ENCODE measurements around the gene SMIM22. TPM values are rescaled to one million over a fixed set of nuclear protein-coding genes. Genes with fewer than 3 reads are reported as not detected.

SMIM22 gene
- total and polyA plus RNA-seq, 2 of the 8 experiments (the other 6 are each of a cell fraction or from before 2014, with no cell fraction given), result not detected

DNA sequence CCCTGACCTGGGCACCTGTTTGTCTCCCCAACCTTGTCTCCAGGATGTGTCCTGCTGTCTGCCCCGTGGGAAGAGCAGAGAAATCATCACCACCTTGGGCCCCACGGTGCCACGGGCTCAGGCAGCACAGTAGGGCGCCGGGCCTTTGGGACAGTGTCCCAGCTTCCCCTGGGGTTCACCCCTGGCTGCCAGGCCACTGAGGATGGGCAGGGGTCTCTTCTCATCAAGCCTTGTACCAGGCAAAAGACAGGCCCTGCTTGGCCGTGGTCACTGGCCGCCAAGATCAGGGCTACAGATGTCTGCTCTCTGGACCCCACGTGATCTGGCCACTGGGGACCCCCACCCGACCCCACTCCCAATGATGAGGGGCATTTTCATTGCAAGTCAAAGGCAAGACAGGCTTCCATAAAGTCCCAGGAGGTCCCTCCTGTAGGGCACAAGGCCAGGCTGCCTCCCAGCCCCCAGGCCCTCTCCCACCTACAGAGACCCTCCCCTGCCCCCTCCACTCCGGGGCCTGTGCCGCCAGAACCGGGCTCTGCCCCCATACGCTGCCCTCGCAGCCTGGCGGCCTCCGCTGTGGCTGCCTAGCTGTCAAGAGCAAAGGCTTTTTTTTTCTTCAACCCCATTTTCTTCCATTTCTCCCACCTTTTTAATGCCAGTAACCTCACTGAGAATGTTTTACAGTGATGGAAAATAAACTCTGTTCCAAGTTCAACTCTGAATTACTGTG is 46.3 kb upstream of the SMIM22 start:
- peaks cover 3 to 16% (median 14%) of the 10 kb centered on the region in 4 experiments; a peak in 6 of 8 replicates for H3K36me3 ChIP-seq (ENCODE audit: control insufficient read depth in 2 of 4, insufficient read depth in 4 of 4, low read length in 3 of 4)
- H3K4ac ChIP-seq (replicated peaks; ENCODE audit: insufficient read length, low read depth, low read length), result no peak overlapping the region
- POLR2A ChIA-PET (ENCODE audit: partially characterized antibody), result interaction anchor here (2.9 to 3.2 kb wide), 2 partner anchors 11 to 13 kb away, joined by 16 to 30 read pairs; partner anchors contain the start of genes ANKS3 and DNAAF8
- DNase-seq (ENCODE audit: low read depth in 1 of 2, low spot score in 2 of 2) (no peak), FAIRE-seq (no peak)
- no peak overlapping the region for H2BK5ac ChIP-seq (ENCODE audit: low read depth, low read length)
- H2BK120ac ChIP-seq (replicated peaks; ENCODE audit: low read depth, low read length), result no peak overlapping the region
- H3K4me2 ChIP-seq (ENCODE audit: insufficient read depth in 1 of 2, low read depth in 2 of 2, low read length in 2 of 2), result no peak overlapping the region
- peaks cover 0 to 6% (median 2%) of the 10 kb centered on the region in 4 experiments; a peak in 4 of 7 replicates for H3K4me1 ChIP-seq (replicated peaks in 1 of 4; ENCODE audit: control insufficient read depth in 3 of 4, insufficient read depth in 4 of 4, low read length in 3 of 4)
- H4K5ac ChIP-seq (ENCODE audit: insufficient read length, low read depth, low read length), result no peak overlapping the region
- no peak overlapping the region for H3K4me3 ChIP-seq (ENCODE audit: extremely low read depth in 1 of 4, insufficient read depth in 2 of 4, low read depth in 3 of 4, low read length in 4 of 4)
- 93% methylated on average over 14 of the region's 16 CpGs; no CpG with 5 or more reads in 1 of the 2 experiments for WGBS, 2 experiments (ENCODE audit: extremely low coverage in 1 of 2, insufficient coverage in 1 of 2, insufficient read length in 1 of 2, insufficient replicate concordance in 2 of 2, low coverage in 1 of 2, low lambda C conversion rate in 2 of 2, missing lambda C conversion rate in 1 of 2)
- H3K27me3 ChIP-seq (replicated peaks in 1 of 4; ENCODE audit: control insufficient read depth in 3 of 4, extremely low read depth in 1 of 4, insufficient read depth in 3 of 4, low read length in 3 of 4), result no peaks in the 10 kb centered on the region
- H2AK5ac ChIP-seq (ENCODE audit: low read depth, low read length), result no peak overlapping the region
- no peak overlapping the region for H3K14ac ChIP-seq (ENCODE audit: insufficient read length)
- H2BK12ac ChIP-seq (ENCODE audit: low read depth, low read length), result no peak overlapping the region
- CTCF ChIA-PET (ENCODE audit: partially characterized antibody), result no interaction called here
- H4K8ac ChIP-seq (ENCODE audit: extremely low read depth, insufficient read depth, low read length), result no peak overlapping the region
- no peak overlapping the region for H3K27ac ChIP-seq (ENCODE audit: low read depth, low read length)
- H3K18ac ChIP-seq (ENCODE audit: extremely low read depth, low read length), result no peak overlapping the region
- no peak overlapping the region for H2BK15ac ChIP-seq (ENCODE audit: low read length)
- H3K23ac ChIP-seq (ENCODE audit: insufficient read length), result no peak overlapping the region
- H3K56ac ChIP-seq (replicated peaks; ENCODE audit: insufficient read length, low read depth, low read length), result no peak overlapping the region
- no peaks in the 10 kb centered on the region for H3K79me1 ChIP-seq (ENCODE audit: low read depth, low read length)
- no peak overlapping the region for H2BK20ac ChIP-seq (ENCODE audit: low read length)
- H2AFZ ChIP-seq (ENCODE audit: low read length), result no peak overlapping the region
- H3K9me3 ChIP-seq (ENCODE audit: insufficient read depth in 2 of 2, low read depth in 1 of 2, low read length in 1 of 2), result no peaks in the 10 kb centered on the region
- no peak overlapping the region for H4K91ac ChIP-seq (replicated peaks; ENCODE audit: insufficient read length, low read length)
- H3K79me2 ChIP-seq (ENCODE audit: control insufficient read depth in 1 of 2, insufficient read depth in 2 of 2, low read length in 2 of 2), result no peaks in the 10 kb centered on the region
- no peaks in the 10 kb centered on the region for H3K23me2 ChIP-seq (ENCODE audit: low read depth, low read length)
- H3K9ac ChIP-seq (replicated peaks in 1 of 4; ENCODE audit: extremely low read depth in 1 of 4, low read depth in 3 of 4, low read length in 3 of 4), result no peak overlapping the region
- peaks cover 0 to under 1% of the 10 kb centered on the region in 2 experiments for H4K20me1 ChIP-seq (replicated peaks in 1 of 2; ENCODE audit: control insufficient read depth in 1 of 2, insufficient read depth in 2 of 2, low read length in 2 of 2)
- TF ChIP-seq SIRT6 (IDR thresholded peaks at IDR 0.05; ENCODE audit: low read length) (no peak), SP2 (IDR thresholded peaks at IDR 0.05; ENCODE audit: low read length) (no peak), BRCA1 (IDR thresholded peaks at IDR 0.05; ENCODE audit: low read depth, low read length) (no peak), KDM4A (IDR thresholded peaks at IDR 0.05; ENCODE audit: low read depth, low read length, severe bottlenecking) (no peak)
- TF ChIP-seq, protein P1, sequence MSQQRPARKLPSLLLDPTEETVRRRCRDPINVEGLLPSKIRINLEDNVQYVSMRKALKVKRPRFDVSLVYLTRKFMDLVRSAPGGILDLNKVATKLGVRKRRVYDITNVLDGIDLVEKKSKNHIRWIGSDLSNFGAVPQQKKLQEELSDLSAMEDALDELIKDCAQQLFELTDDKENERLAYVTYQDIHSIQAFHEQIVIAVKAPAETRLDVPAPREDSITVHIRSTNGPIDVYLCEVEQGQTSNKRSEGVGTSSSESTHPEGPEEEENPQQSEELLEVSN (IDR thresholded peaks at IDR 0.05), result no peak
- TF ChIP-seq, protein P2, sequence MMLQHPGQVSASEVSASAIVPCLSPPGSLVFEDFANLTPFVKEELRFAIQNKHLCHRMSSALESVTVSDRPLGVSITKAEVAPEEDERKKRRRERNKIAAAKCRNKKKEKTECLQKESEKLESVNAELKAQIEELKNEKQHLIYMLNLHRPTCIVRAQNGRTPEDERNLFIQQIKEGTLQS (IDR thresholded peaks at IDR 0.05; ENCODE audit: insufficient read depth, low read depth, low read length), result no peak

Data from H1 (cell line).